ENCODE data around the gene LCN6. TPM values are rescaled to one million over a fixed set of nuclear protein-coding genes. Genes with fewer than 3 reads are reported as not detected.

The LCN6 gene
- total and polyA plus RNA-seq, 2 of the 13 experiments (the other 11 are each of a cell fraction or from before 2014, with no cell fraction given): not detected

- TF ChIP-seq BCLAF1 (IDR thresholded peaks at IDR 0.05) (no peak), THYN1 (CRISPR knock-in tag; IDR thresholded peaks at IDR 0.05; ENCODE audit: borderline replicate concordance, low read depth) (no peak), ZNF75D (CRISPR knock-in tag; IDR thresholded peaks at IDR 0.05; ENCODE audit: borderline replicate concordance) (no peak), ERF (CRISPR knock-in tag; IDR thresholded peaks at IDR 0.05) (no peak), ZNF101 (CRISPR knock-in tag; IDR thresholded peaks at IDR 0.05; ENCODE audit: borderline replicate concordance, low read depth) (no peak), HNF1B (CRISPR knock-in tag; IDR thresholded peaks at IDR 0.05) (peak; percentile 91), ZNF230 (CRISPR knock-in tag; IDR thresholded peaks at IDR 0.05) (no peak), PBX2 (CRISPR knock-in tag; IDR thresholded peaks at IDR 0.05) (no peak), ZNF276 (CRISPR knock-in tag; IDR thresholded peaks at IDR 0.05; ENCODE audit: low read depth) (no peak), ZNF124 (CRISPR knock-in tag; IDR thresholded peaks at IDR 0.05) (0 out of 2 replicates have a peak, but pooled peaks have one; percentile 52), THAP8 (CRISPR knock-in tag; IDR thresholded peaks at IDR 0.05; ENCODE audit: borderline replicate concordance) (no peak), ZBTB49 (CRISPR knock-in tag; IDR thresholded peaks at IDR 0.05; ENCODE audit: borderline replicate concordance) (no peak), ZSCAN5A (CRISPR knock-in tag; IDR thresholded peaks at IDR 0.05; ENCODE audit: borderline replicate concordance) (no peak), TARDBP (CRISPR knock-in tag; IDR thresholded peaks at IDR 0.05) (peak; percentile 35; the same call in 1 of the 2 replicates), ZNF737 (CRISPR knock-in tag; IDR thresholded peaks at IDR 0.05; ENCODE audit: borderline replicate concordance) (no peak), CENPX (CRISPR knock-in tag; IDR thresholded peaks at IDR 0.05) (no peak)
These were observed 50.4 kb downstream of the LCN6 start (continued) for GRCh38 chr9:136697821-136698526.
